IPS DF 4.7 (cell line): ENCODE data around the gene OR8G1.
"Not testable (repeated sequence)": the region's sequence is repeated elsewhere in the genome, so short reads cannot be mapped to it uniquely, and the experiment has no call there.

Experiments used
- DNase-seq: peaks from one replicate; pipeline ENCODE4 v3.0.0-alpha.2; 2013; ENCODE audit warnings: low spot score; ENCODE audit errors: extremely low read depth

OR8G1 gene

GRCh38 chr11:124233376-124233775, 7.5 kb upstream of the OR8G1 start:
- DNase-seq = no peak

GRCh38 chr11:124238512-124238911, 2.4 kb upstream of the OR8G1 start:
- no peak for DNase-seq

DNA sequence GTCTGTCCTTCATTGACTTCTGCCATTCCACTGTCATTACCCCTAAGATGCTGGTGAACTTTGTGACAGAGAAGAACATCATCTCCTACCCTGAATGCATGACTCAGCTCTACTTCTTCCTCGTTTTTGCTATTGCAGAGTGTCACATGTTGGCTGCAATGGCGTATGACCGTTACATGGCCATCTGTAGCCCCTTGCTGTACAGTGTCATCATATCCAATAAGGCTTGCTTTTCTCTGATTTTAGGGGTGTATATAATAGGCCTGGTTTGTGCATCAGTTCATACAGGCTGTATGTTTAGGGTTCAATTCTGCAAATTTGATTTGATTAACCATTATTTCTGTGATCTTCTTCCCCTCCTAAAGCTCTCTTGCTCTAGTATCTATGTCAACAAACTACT, 9.0 kb downstream of the OR8G1 start:
- DNase-seq = not testable (repeated sequence)

DNA sequence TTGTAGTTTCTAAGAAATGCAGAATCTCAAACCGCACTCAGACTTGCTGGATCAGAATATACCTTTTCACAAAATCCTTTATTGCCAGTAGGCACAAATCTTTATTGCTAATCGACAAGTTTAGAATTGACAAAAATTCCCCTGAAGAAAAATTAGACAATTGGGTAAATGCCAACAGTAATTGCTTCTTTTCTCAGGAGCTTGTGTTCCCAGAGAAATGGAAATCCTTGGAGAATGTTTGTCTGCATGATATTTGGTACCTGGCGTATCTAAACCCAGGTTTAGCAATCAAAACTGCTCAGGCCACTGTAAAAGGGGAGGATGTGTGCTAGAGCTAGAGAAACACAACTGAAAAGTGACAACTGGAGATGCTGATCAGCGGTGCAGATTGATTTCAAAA, 15.2 kb downstream of the OR8G1 start, which contains the start of gene OR8G5:
Gene OR8G5, plus strand, starts transcription at position 301 of the 400 bp plus-strand sequence. CDS start 8,556 bp downstream, outside the sequence.
- DNase-seq = no peak

DNA sequence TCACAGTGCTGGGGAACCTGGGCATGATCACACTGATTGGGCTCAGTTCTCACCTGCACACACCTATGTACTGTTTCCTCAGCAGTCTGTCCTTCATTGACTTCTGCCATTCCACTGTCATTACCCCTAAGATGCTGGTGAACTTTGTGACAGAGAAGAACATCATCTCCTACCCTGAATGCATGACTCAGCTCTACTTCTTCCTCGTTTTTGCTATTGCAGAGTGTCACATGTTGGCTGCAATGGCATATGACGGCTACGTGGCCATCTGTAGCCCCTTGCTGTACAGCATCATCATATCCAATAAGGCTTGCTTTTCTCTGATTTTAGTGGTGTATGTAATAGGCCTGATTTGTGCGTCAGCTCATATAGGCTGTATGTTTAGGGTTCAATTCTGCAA, 24.1 kb downstream of the OR8G1 start:
- not testable (repeated sequence) for DNase-seq

DNA sequence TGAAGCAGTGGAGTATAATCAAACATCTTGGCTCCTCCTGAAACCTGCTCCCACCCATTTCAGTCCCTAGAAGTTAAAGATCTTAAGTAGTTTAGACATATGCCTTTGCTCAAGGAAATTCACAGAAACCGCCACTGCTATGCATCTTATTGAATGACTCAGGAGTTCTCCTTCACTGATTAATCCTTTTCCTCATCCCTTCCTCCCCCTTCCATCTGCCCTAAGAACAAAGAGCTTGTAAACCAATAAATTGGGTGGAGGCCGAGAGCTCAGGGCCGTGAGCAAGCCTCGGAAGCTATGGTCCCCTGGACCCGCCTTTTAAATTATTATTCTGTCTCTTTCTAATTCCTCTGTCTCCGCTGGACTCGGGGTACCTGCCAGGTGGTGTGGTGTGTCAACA, 30.0 kb downstream of the OR8G1 start:
- not testable (repeated sequence) for DNase-seq

DNA sequence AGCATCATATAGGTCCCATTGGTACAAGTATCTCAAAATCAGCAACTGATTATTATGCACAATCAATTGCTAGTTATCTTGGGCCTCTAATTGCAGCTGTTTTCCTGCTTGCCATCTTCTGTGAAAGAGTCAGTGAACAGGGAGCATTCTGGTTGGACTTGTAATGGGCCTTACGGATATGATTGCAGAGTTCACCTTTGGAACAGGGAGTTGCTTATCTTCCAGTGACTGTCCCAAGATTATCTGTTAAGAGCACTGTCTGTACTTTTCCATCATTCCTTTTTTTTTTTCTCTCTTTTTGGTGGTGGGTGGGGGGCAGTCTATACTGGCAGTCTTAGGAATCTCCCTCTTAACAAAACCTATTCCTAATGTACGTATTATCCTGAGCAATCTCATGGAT, 33.1 kb downstream of the OR8G1 start:
- DNase-seq = no peak

DNA sequence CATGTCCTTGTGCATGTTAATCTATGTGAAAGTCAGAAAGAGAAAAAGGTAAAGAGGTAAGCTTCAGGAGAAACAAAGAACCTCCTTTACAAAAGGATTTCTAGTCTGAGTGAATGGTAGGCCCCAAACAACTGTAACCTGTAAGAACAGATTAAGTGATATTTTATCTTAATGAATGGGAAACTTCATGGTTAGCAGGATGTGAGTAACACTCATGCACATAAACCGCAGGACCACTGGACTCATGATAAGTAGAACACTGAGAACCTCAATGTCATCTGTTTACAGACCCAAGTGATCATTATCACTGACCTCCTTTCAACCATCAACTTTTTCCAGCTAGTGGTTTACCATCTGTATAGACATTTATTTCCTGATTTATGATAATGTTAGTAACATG, 35.2 kb downstream of the OR8G1 start:
- DNase-seq = no peak

DNA sequence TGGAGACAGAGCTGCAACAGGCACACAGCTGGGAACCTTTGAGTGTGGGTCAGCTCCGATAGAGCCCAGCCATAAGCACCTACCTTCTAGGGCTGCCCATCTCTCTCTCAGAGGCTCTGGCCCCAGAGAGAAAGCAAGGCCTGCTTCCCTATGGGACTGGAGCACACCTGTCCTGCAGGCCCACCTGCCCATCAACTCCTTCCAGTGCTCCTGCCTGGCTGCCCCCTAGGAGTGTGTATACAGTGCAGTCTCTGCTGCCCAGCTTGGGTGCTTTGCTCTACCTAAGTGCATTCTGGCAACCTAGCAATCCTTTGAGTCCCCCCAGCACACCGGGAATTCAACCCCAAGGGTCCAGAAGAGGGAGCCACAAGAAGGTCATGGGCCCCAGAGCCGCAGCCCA, 36.3 kb downstream of the OR8G1 start:
- DNase-seq = no peak

DNA sequence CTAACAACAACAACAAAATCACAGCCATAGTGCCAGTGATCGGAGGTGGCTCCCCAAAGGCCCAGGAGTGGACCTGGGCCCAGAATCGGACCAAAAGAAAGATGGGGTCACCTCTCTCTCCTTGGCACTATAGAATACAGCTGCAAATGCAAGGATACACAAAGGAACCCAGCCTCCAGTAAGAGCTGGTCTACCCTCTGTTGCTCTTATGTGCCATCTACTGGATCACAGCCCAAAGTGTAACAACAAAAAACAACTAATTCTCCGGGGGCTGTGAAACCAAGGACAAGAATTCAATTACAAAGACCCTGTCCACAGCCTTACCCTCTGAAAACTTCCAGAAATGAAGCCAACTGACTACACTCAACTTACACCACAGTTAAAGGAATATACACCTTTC, 36.9 kb downstream of the OR8G1 start:
- DNase-seq = no peak

- DNase-seq = no peak
Observed at GRCh38 chr11:124278261-124278660, 37.4 kb downstream of the OR8G1 start.

- DNase-seq = no peak
Observed at GRCh38 chr11:124285610-124286344, 44.9 kb downstream of the OR8G1 start.

GRCh38 chr11:124294687-124295086, 53.8 kb downstream of the OR8G1 start:
- no peak for DNase-seq

GRCh38 chr11:124296016-124296415, 55.1 kb downstream of the OR8G1 start:
- DNase-seq = no peak

GRCh38 chr11:124297921-124298320, 57.0 kb downstream of the OR8G1 start:
- DNase-seq = no peak

- DNase-seq = no peak
Observed at GRCh38 chr11:124301548-124301947, 60.7 kb downstream of the OR8G1 start.

- no peak for DNase-seq
Observed at GRCh38 chr11:124302347-124303125, 61.6 kb downstream of the OR8G1 start.
